B cell (primary cell): Measurements from ENCODE around the gene CHST1. TPM values are rescaled to one million over a fixed set of nuclear protein-coding genes. Genes with fewer than 3 reads are reported as not detected.

Experiments used
- ATAC-seq: fragments of 200-7000 bp; cut with Tn5 transposase; one replicate; pipeline ENCODE4 v1.10.0; 2021; ENCODE audit warnings: low read depth, mild to moderate bottlenecking, moderate number of reproducible peaks, moderate library complexity
- CTCF ChIA-PET: fragments of 350-600 bp; sonication (Branson Sonifier 250); formaldehyde crosslinking; loops from one replicate; lab custom pipeline; 2021; ENCODE audit warnings: antibody characterized with exemption, inconsistent platforms; lab: Charles Lee
- POLR2A ChIA-PET: fragments of 350-600 bp; sonication (Branson Sonifier 250); formaldehyde crosslinking; loops from one replicate; lab custom pipeline; 2021; ENCODE audit warnings: antibody characterized with exemption; lab: Charles Lee
- DNase-seq: peaks from one replicate; pipeline ENCODE4 v3.0.0; 2013
- H2AFZ ChIP-seq: 2 replicates; pipeline ENCODE4 v1.6.1; 2012; ENCODE audit warnings: mild to moderate bottlenecking, low read depth, low read length; ENCODE audit not compliant: insufficient read depth, poor library complexity, severe bottlenecking
- H3K27ac ChIP-seq, 2 donors: 1 replicate in 1 of 2; 2 replicates in 1 of 2; pipeline ENCODE4 v1.5.1; 2012 to 2013; ENCODE audit warnings: low read length in 2 of 2, mild to moderate bottlenecking in 2 of 2, moderate library complexity in 1 of 2
- H3K27me3 ChIP-seq, 4 experiments: fragments of 200-600 bp in 1 of 4; sonication (generic) in 1 of 4; replicated peaks in 1 of 4; 1 replicate in 2 of 4; 2 replicates in 2 of 4; pipeline versions ENCODE4 v1.6.1 to v1.7.0; 2013 to 2016; ENCODE audit warnings: low read length in 3 of 4, mild to moderate bottlenecking in 2 of 4, mixed read lengths in 1 of 4, moderate library complexity in 1 of 4; ENCODE audit not compliant: insufficient read depth in 4 of 4, control insufficient read depth in 3 of 4; ENCODE audit errors: control extremely low read depth in 1 of 4
- H3K36me3 ChIP-seq, 2 experiments: replicated peaks in 1 of 2; 1 replicate in 1 of 2; 2 replicates in 1 of 2; pipeline versions ENCODE4 v1.6.1 to v1.7.1; 2013; ENCODE audit warnings: low read length in 1 of 2; ENCODE audit not compliant: insufficient read depth in 2 of 2, control insufficient read depth in 1 of 2; ENCODE audit errors: control extremely low read depth in 1 of 2, extremely low read depth in 1 of 2
- H3K4me1 ChIP-seq, 2 donors: fragments of 200-600 bp in 1 of 2; sonication (generic) in 1 of 2; 1 replicate in 1 of 2; 2 replicates in 1 of 2; pipeline versions ENCODE4 v1.5.1 to v1.6.1; 2013 to 2017; ENCODE audit warnings: low read length in 2 of 2; ENCODE audit not compliant: control insufficient read depth in 2 of 2, insufficient read depth in 2 of 2
- H3K4me2 ChIP-seq: replicated peaks from 2 replicates; pipeline ENCODE3; 2012; ENCODE audit warnings: mild to moderate bottlenecking, low read depth, low read length; ENCODE audit not compliant: poor library complexity, severe bottlenecking
- H3K4me3 ChIP-seq, 5 experiments: fragments of 200-600 bp in 1 of 5; sonication (generic) in 1 of 5; 1 replicate in 3 of 5; 2 replicates in 2 of 5; pipeline versions ENCODE4 v1.5.1 to v1.7.0; 2011 to 2016; ENCODE audit warnings: low read length in 4 of 5, mild to moderate bottlenecking in 4 of 5, low read depth in 2 of 5, control low read depth in 1 of 5, moderate library complexity in 1 of 5; ENCODE audit not compliant: insufficient read depth in 1 of 5; ENCODE audit errors: control extremely low read depth in 1 of 5, extremely low read depth in 1 of 5
- H3K79me2 ChIP-seq: fragments of 200-600 bp; sonication (generic); one replicate; pipeline ENCODE4 v1.6.0; 2016; ENCODE audit warnings: low read length; ENCODE audit not compliant: control insufficient read depth, insufficient read depth
- H3K9ac ChIP-seq: fragments of 200-600 bp; sonication (generic); 2 replicates; pipeline ENCODE4 v1.6.1; 2017; ENCODE audit warnings: mild to moderate bottlenecking, low read length, moderate library complexity
- H3K9me3 ChIP-seq, 3 donors: one replicate each; pipeline versions ENCODE4 v1.6.1 to v1.7.1; 2013; ENCODE audit warnings: low read length in 2 of 3; ENCODE audit not compliant: control insufficient read depth in 2 of 3, insufficient read depth in 1 of 3; ENCODE audit errors: control extremely low read depth in 1 of 3
- H4K20me1 ChIP-seq: 2 replicates; pipeline ENCODE4 v1.6.0; 2012; ENCODE audit warnings: mild to moderate bottlenecking, low read length; ENCODE audit not compliant: insufficient read depth, control insufficient read depth, poor library complexity, severe bottlenecking
- H3K27ac Mint-ChIP-seq: one replicate; pipeline ENCODE4 v1.8.0; 2021; ENCODE audit warnings: mixed read lengths
- H3K27me3 Mint-ChIP-seq: one replicate; pipeline ENCODE4 v1.8.0; 2021; ENCODE audit warnings: mixed read lengths
- H3K4me1 Mint-ChIP-seq: one replicate; pipeline ENCODE4 v1.8.0; 2021; ENCODE audit warnings: mixed read lengths
- H3K4me3 Mint-ChIP-seq: one replicate; pipeline ENCODE4 v1.8.0; 2021; ENCODE audit warnings: mixed read lengths
- H3K9me3 Mint-ChIP-seq: one replicate; pipeline ENCODE4 v1.8.0; 2022; ENCODE audit warnings: mixed read lengths; ENCODE audit not compliant: insufficient read depth
- CTCF ChIP-seq: fragments of 200-600 bp; IDR thresholded peaks from one replicate; pipeline ENCODE4 v1.8.0; 2022; ENCODE audit warnings: antibody characterized with exemption, mild to moderate bottlenecking
- EZH2 ChIP-seq: IDR thresholded peaks from 2 replicates; pipeline ENCODE4 v1.6.1; 2012; ENCODE audit warnings: borderline replicate concordance, low read depth, mild to moderate bottlenecking, moderate library complexity, low read length; ENCODE audit not compliant: insufficient read depth, poor library complexity, severe bottlenecking
- WGBS: methylation state at CpG from one replicate; pipeline ENCODE4 v1.1.5; 2013; ENCODE audit warnings: missing lambda C conversion rate; ENCODE audit not compliant: insufficient coverage; 5-methylcytosine and 5-hydroxymethylcytosine counted together
- intact Hi-C: fragments of 100-400 bp; cut with micrococcal nuclease; formaldehyde crosslinking; loops from one replicate; pipeline ENCODE4 v1.10.0; 2022
- polyA plus RNA-seq: library from polyadenylated mRNA; depleted of rRNA; stranded (reverse); fragments of >200 nt; gene quantifications from 2 replicates; pipeline ENCODE4 v1.2.3, GENCODE V29; 2012
- total RNA-seq, 2 donors: library from RNA; stranded (reverse); fragments of 120-200 nt in 1 of 2; gene quantifications; 1 replicate in 1 of 2; 2 replicates in 1 of 2; pipeline versions ENCODE4 v1.2.3 to v1.2.4, GENCODE V29; 2013 to 2022

The CHST1 gene
- total and polyA plus RNA-seq, 2 donors (not counting 1 experiment from before 2014, with no cell fraction given), result not detected

- ChIA-PET POLR2A (no interaction called here), CTCF (interaction anchor here (1.1 to 1.3 kb wide), 2 partner anchors 13 to 271 kb away, joined by 3 to 4 read pairs; no protein-coding TSS in a partner anchor)
- H3K27ac Mint-ChIP-seq, result no peak overlapping the region
- no peaks in the 10 kb centered on the region for H3K36me3 ChIP-seq
- H3K27ac ChIP-seq, result no peak overlapping the region
- H3K79me2 ChIP-seq, result no peaks in the 10 kb centered on the region
- intact Hi-C loops, result no loop called here
- H3K4me1 ChIP-seq, result no peaks in the 10 kb centered on the region
- peaks cover 0 to 9% (median 2%) of the 10 kb centered on the region in 3 donors for H3K9me3 ChIP-seq
- H3K4me2 ChIP-seq, result no peak overlapping the region
- H3K9ac ChIP-seq, result no peak overlapping the region
- H3K4me1 Mint-ChIP-seq, result no peaks in the 10 kb centered on the region
- H3K27me3 ChIP-seq, result peaks cover 0 to 17% (median 2%) of the 10 kb centered on the region in 4 experiments
- no peak overlapping the region for H2AFZ ChIP-seq
- H3K27me3 Mint-ChIP-seq, result peaks cover 36% of the 10 kb centered on the region
- DNase-seq (no peak), ATAC-seq (no peak)
- TF ChIP-seq CTCF, result no peak
- no peak for TF ChIP-seq EZH2
- H3K4me3 ChIP-seq, result no peak overlapping the region
- WGBS, result 21% methylated on average over 2 of the region's 2 CpGs
- no peaks in the 10 kb centered on the region for H4K20me1 ChIP-seq
- H3K4me3 Mint-ChIP-seq, result no peak overlapping the region
- H3K9me3 Mint-ChIP-seq, result peaks cover 5% of the 10 kb centered on the region
Observed at GRCh38 chr11:45641961-45642360, 23.5 kb downstream of the CHST1 start.

GRCh38 chr11:45638051-45638450, 27.4 kb downstream of the CHST1 start:
- ChIA-PET POLR2A (no interaction called here), CTCF (interaction anchor here (1.6 kb wide), 1 partner anchor 16 kb away, joined by 5 read pairs; no protein-coding TSS in a partner anchor)
- intact Hi-C loops, result no loop called here
- H3K9me3 Mint-ChIP-seq, result peaks cover 5% of the 10 kb centered on the region
- no peak overlapping the region for H3K27ac ChIP-seq
- H3K9ac ChIP-seq, result no peak overlapping the region
- no peaks in the 10 kb centered on the region for H3K4me1 Mint-ChIP-seq
- no peak for ATAC-seq
- H3K9me3 ChIP-seq, result peaks cover 0 to 3% (median 2%) of the 10 kb centered on the region in 3 donors
- no peaks in the 10 kb centered on the region for H3K4me1 ChIP-seq
- H3K4me2 ChIP-seq, result no peak overlapping the region
- no peak overlapping the region for H3K27ac Mint-ChIP-seq
- WGBS, result 100% methylated on average over 1 of the region's 2 CpGs
- no peak overlapping the region for H3K4me3 ChIP-seq
- H4K20me1 ChIP-seq, result no peaks in the 10 kb centered on the region
- no peaks in the 10 kb centered on the region for H3K36me3 ChIP-seq
- TF ChIP-seq EZH2, result no peak
- TF ChIP-seq CTCF, result no peak
- peaks cover 0 to 6% (median 2%) of the 10 kb centered on the region in 4 experiments for H3K27me3 ChIP-seq
- no peaks in the 10 kb centered on the region for H3K79me2 ChIP-seq
- H3K4me3 Mint-ChIP-seq, result no peak overlapping the region
- peaks cover 32% of the 10 kb centered on the region for H3K27me3 Mint-ChIP-seq
- no peak overlapping the region for H2AFZ ChIP-seq
- DNase-seq, result no peak
